Medulla oblongata (tissue), 1 donor: ENCODE data around the gene PDZRN4.
"Not testable (repeated sequence)": the region's sequence is repeated elsewhere in the genome, so short reads cannot be mapped to it uniquely, and the experiment has no call there.

Experiments
- DNase-seq: peaks from one replicate; pipeline ENCODE4 v3.0.0-alpha.2; 2015; ENCODE audit errors: extremely low spot score

PDZRN4 gene

GRCh38 chr12:41280341-41281095 is 92.4 kb downstream of the PDZRN4 start:
- not testable (repeated sequence) for DNase-seq

- DNase-seq, result not testable (repeated sequence)
Observed at GRCh38 chr12:41285470-41285869, 97.3 kb downstream of the PDZRN4 start.

- peak; percentile 24 for DNase-seq
Observed at GRCh38 chr12:41286426-41286825, 98.3 kb downstream of the PDZRN4 start.

- DNase-seq, result no peak
Observed at GRCh38 chr12:41287500-41288141, 99.5 kb downstream of the PDZRN4 start.

DNA sequence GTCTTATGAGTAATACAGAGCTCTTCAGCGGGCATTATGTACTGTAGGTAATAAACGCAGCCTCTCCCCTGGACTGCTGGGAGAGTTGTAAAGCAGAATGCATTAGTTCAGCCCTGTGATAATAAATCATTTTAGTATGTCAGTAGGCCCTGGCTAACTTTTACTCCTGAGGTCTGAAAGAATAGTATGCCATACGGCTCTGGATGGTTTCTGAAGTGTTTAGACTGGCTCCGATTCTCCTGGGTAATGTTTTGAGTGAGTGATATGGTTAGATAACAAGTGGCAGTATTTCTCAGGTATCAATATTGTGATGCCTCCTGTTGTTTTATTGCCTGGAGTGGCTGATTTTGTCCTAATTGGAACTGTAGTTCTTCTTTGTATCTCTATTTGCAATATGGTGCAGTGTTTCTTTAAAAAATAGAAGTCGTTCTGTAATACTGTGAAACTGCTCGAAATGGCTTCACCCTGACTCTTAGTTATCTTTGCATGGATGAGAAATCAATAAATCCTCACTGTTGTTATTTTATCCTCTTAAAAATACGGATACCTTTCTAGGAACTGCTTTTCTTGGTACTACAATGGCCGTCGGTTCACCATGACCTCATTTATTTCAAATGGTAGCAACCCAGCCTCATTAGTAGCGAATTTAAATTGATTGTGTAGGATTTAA is 100.2 kb downstream of the PDZRN4 start:
- DNase-seq, result no peak

DNA sequence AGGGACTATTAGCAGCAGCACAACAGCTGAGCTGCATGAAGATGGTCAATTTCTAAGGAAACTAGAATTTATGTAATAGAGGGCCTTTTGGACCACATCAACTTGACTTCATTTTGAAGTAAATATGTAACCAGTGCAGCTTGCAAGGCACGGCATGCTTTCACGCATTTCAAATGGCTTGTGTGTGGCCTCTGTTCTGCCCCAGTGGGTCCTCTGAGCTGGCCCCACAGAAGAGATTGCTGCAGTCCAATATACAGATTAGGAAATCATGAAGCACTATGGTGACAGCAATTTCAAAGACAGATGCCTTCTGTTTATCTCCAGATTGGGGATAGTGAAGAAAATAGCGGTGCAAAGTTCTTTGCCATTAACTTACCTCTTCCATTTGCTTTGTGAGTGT is 101.4 kb downstream of the PDZRN4 start:
- DNase-seq, result no peak

- DNase-seq, result no peak
Observed at GRCh38 chr12:41293011-41293410, 104.9 kb downstream of the PDZRN4 start.

- no peak for DNase-seq
Observed at GRCh38 chr12:41293461-41293860, 105.3 kb downstream of the PDZRN4 start.

DNA sequence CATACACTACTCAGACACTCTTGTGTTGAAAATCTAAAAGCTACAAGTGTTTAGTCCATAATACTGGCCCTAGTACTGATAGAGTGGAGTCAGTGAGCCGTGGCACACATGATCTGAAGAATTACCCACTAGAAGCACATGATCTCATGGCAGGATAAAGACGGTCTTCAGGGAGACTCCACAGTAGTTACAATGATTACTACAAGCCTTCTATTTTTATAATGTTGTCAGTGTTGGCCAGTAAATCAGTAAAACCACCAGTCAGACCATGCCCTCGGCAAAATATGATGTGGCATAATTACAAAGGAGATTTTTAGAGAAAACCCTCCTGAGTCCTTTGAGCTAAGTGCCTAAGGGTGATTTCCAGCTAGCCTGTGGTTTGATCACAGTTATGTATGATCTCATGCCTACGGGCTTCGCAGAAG is 114.9 kb downstream of the PDZRN4 start:
- no peak for DNase-seq

GRCh38 chr12:41304526-41304925 is 116.4 kb downstream of the PDZRN4 start:
- DNase-seq, result no peak

- DNase-seq, result no peak
Observed at GRCh38 chr12:41310367-41310766, 122.2 kb downstream of the PDZRN4 start.

DNA sequence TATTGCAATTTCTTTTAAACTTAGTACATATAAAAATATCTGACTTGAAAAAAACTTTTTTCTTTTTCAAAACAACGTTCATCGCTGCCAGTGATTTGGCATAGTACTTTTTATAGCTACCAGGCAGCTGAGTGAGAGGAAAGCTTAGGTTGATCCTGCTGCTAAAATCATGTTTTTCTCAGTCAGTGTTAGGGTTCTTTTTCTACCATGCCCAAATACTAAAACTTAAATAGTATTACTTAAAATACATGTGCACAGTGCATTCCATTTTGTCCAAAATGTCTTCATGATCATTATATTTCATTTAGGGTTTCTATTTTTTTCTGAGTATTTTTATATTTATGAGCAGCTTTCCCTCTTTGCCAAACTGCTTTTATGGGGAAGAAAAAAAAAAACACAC is 123.8 kb downstream of the PDZRN4 start:
- DNase-seq, result no peak

- DNase-seq, result not testable (repeated sequence)
Observed at GRCh38 chr12:41312451-41312850, 124.3 kb downstream of the PDZRN4 start.

DNA sequence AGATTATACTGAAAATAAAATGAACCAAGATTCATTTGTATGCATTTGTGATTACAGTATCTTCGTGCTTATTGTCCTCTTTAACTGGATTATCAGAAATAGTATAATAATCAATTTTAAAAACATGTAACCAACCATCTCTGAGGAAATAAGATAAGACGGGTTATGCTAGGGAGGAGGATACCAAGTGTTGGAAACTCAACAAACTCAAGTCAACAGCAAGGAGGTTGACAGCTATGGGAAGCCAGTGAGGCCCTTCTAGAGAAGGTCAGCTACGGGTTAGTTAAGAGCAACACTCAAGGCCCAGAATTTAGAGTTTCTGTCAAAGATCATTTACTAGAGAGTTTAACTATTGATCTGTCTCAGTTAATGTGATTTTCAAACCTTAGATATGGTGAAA is 137.2 kb downstream of the PDZRN4 start:
- no peak for DNase-seq

- DNase-seq, result no peak
Observed at GRCh38 chr12:41327096-41327895, 139.2 kb downstream of the PDZRN4 start.

GRCh38 chr12:41333974-41334373 is 145.9 kb downstream of the PDZRN4 start:
- DNase-seq, result no peak

DNA sequence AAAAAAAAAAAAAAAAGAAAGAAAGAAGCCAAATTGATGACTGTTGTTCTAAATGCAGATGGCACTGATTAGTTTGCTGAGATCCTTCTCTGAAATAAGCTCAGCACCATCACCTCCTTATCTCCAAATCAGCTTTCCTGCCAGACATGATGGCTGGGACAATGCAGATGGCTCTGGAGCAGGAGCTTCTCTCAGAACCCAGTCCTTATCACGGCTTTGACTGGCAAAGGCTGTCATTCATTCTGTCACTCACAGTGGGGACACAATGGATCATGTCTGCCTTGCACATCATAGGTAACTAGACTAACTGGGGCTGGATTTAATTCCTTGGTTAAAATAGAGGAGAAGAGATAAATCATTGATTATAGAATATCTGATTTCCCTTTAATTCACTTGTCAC is 146.3 kb downstream of the PDZRN4 start:
- no peak for DNase-seq

DNA sequence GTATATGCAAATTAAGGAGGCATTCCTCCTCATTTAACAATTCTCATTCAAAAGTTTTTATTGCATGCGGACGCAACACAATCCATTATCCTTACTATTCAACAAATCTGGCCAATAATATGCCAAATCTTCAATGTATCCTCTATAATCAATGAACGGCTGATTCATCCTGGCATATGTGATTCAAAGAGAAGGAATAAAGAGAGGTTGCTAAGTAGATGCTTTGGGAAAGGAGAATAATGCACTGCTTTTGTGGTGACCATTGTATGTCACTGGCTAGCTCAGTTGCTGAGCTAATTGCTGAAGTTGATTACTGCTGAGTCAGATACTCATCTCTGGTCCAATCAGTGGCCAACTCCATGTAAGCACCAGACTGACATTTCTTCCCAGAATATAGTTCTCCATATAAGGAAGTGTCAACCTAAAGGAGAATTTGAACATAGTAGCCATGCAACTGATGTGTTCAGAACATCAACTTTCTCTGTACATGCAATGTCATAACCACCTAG is 148.0 kb downstream of the PDZRN4 start:
- DNase-seq, result no peak

DNA sequence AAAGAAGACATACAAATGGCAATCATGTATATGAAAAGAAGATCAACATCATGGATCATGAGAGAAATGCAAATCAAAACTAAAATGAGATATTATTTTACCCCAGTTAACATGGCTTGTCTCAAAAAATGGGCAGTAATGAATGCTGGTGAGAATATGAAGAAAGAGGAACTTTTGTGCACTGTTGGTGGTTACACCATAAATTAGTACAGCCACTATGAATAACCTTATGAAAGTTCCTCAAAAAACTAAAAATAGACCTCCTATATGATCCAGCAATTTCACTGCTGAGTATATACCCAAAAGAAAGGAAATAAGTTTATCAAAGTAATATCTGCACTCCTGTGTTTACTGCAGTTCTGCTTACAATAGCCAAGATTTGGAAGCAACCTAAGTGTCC is 151.7 kb downstream of the PDZRN4 start:
- no peak for DNase-seq

GRCh38 chr12:41344776-41345470 is 156.8 kb downstream of the PDZRN4 start:
- DNase-seq, result peak; percentile 83

DNA sequence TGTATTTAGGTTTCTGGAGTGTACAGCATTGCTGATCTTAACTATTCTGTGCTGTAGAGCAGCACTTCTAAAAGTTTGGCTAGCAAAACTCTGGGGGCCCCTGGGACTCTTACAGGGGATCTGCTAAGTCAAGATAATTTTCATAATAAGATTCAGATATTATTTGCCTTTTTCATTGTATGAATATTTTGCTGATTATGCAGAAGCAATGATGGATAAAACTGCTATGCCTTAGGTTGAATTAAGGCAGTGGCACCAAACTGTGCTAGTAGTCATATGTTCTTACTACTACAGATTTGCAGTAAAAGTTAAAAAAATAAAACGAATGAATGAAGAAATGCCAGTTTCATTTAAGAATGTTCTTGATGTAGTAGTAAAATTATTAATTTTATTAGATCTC is 160.1 kb downstream of the PDZRN4 start:
- no peak for DNase-seq
